GM12878 (cell line): ENCODE data around the gene SRPK2. TPM values are rescaled to one million over a fixed set of nuclear protein-coding genes. Genes with fewer than 3 reads are reported as not detected.

Experiments used
- ATAC-seq: fragments of 200-7000 bp; cut with Tn5 transposase; 3 replicates; pipeline ENCODE4 v1.9.1; 2020; ENCODE audit warnings: mild to moderate bottlenecking, moderate library complexity
- BruUV-seq: library from RNA; stranded (reverse); fragments of 400-500 nt; replicated peaks from 2 replicates; lab custom pipeline; 2021; lab: Mats Ljungman, UMichigan
- CTCF ChIA-PET: fragments of 300-600 bp; sonication (Branson Sonifier 250); formaldehyde crosslinking; extraction: SDS; loops from one replicate; lab custom pipeline; 2021; ENCODE audit warnings: inconsistent platforms; lab: Yijun Ruan, JAX
- POLR2A ChIA-PET: fragments of 350-600 bp; formaldehyde crosslinking; extraction: SDS; loops from one replicate; lab custom pipeline; 2021; ENCODE audit warnings: inconsistent platforms; lab: Charles Lee
- RAD21 ChIA-PET: fragments of 300-600 bp; sonication (Branson Sonifier 250); formaldehyde crosslinking; loops from one replicate; lab custom pipeline; 2023; ENCODE audit warnings: antibody characterized with exemption; ENCODE audit not compliant: unreplicated experiment; lab: Charles Lee
- SMC1A ChIA-PET: fragments of 300-600 bp; sonication (Branson Sonifier 250); formaldehyde crosslinking; loops from one replicate; lab custom pipeline; 2023; ENCODE audit not compliant: unreplicated experiment, uncharacterized antibody; lab: Charles Lee
- DNase-seq: peaks from one replicate; pipeline ENCODE4 v3.0.0-alpha.2; 2011; ENCODE audit warnings: low read depth, low spot score
- FAIRE-seq: peaks from 3 replicates; lab custom pipeline; 2011; peaks lifted over from hg19 to GRCh38; lab: Jason Lieb, UNC
- H2AFZ ChIP-seq: 2 replicates; pipeline ENCODE4 v1.6.0; 2011; ENCODE audit warnings: low read depth, low read length, control low read depth; ENCODE audit not compliant: control insufficient read depth
- H3K27ac ChIP-seq: 2 replicates; pipeline ENCODE4 v1.5.1; 2011; ENCODE audit warnings: control low read depth; ENCODE audit not compliant: control insufficient read depth, insufficient read depth
- H3K27me3 ChIP-seq, 2 experiments: replicated peaks in 1 of 2; 2 replicates each; pipeline versions ENCODE4 v1.6.0 to v1.6.1; 2011; ENCODE audit warnings: low read length in 1 of 2; ENCODE audit not compliant: control insufficient read depth in 2 of 2, insufficient read depth in 2 of 2
- H3K36me3 ChIP-seq, 2 experiments: 2 replicates each; pipeline ENCODE4 v1.5.1; 2011; ENCODE audit warnings: low read length in 1 of 2; ENCODE audit not compliant: control insufficient read depth in 2 of 2, insufficient read depth in 2 of 2
- H3K4me1 ChIP-seq: 2 replicates; pipeline ENCODE4 v1.6.1; 2011; ENCODE audit warnings: mild to moderate bottlenecking, low read length, moderate library complexity, mixed read lengths; ENCODE audit not compliant: control insufficient read depth, insufficient read depth
- H3K4me2 ChIP-seq: 2 replicates; pipeline ENCODE4 v1.6.0; 2011; ENCODE audit warnings: control low read depth; ENCODE audit not compliant: control insufficient read depth, insufficient read depth
- H3K4me3 ChIP-seq: fragments of 200-600 bp; sonication (generic); 2 replicates; pipeline ENCODE4 v1.5.1; 2016
- H3K79me2 ChIP-seq: 2 replicates; pipeline ENCODE4 v1.6.0; 2011; ENCODE audit warnings: low read length; ENCODE audit not compliant: control insufficient read depth, insufficient read depth
- H3K9ac ChIP-seq: 2 replicates; pipeline ENCODE4 v1.8.0; 2011; ENCODE audit warnings: low read length, control low read depth, mixed read lengths; ENCODE audit not compliant: control insufficient read depth, insufficient read depth
- H3K9me3 ChIP-seq: replicated peaks from 3 replicates; pipeline ENCODE4 v1.5.1; 2011; ENCODE audit warnings: mild to moderate bottlenecking, low read length; ENCODE audit not compliant: control insufficient read depth, insufficient read depth
- H4K20me1 ChIP-seq: 2 replicates; pipeline ENCODE4 v1.6.0; 2011; ENCODE audit not compliant: control insufficient read depth, insufficient read depth
- BHLHE40 ChIP-seq, 2 experiments: fragments of 450-650 bp in 1 of 2; IDR thresholded peaks; 2 replicates each; pipeline ENCODE4 v1.6.1; 2011 to 2017; ENCODE audit warnings: low read depth in 2 of 2, borderline replicate concordance in 1 of 2, improper control_type of control experiment in 1 of 2, low read length in 1 of 2, mild to moderate bottlenecking in 1 of 2
- CBFB ChIP-seq: IDR thresholded peaks from 2 replicates; pipeline ENCODE4 v1.6.1; 2016; ENCODE audit warnings: antibody characterized with exemption, low read depth
- CEBPZ ChIP-seq: fragments of 150-350 bp; IDR thresholded peaks from 2 replicates; pipeline ENCODE4 v1.6.1; 2016; ENCODE audit warnings: low read depth, low read length
- KLF5 ChIP-seq: fragments of 450-650 bp; IDR thresholded peaks from 2 replicates; pipeline ENCODE4 v1.6.1; 2014; ENCODE audit warnings: mild to moderate bottlenecking; ENCODE audit not compliant: partially characterized antibody
- PBX3 ChIP-seq: IDR thresholded peaks from 2 replicates; pipeline ENCODE4 v1.6.1; 2011; ENCODE audit warnings: mild to moderate bottlenecking, low read depth, low read length, moderate library complexity; ENCODE audit not compliant: insufficient replicate concordance
- SIN3A ChIP-seq: IDR thresholded peaks from 2 replicates; pipeline ENCODE4 v1.6.1; 2012; ENCODE audit warnings: low read depth, low read length, improper control_type of control experiment
- SRF ChIP-seq, 2 experiments: IDR thresholded peaks; 2 replicates each; pipeline ENCODE4 v1.6.1; 2011; ENCODE audit warnings: low read depth in 2 of 2, low read length in 2 of 2, mild to moderate bottlenecking in 1 of 2, moderate library complexity in 1 of 2
- TAF1 ChIP-seq: IDR thresholded peaks from 2 replicates; pipeline ENCODE4 v1.6.1; 2011; ENCODE audit warnings: mild to moderate bottlenecking, low read depth, low read length, borderline replicate concordance
- ZNF207 ChIP-seq: fragments of 450-650 bp; IDR thresholded peaks from 2 replicates; pipeline ENCODE4 v1.6.1; 2014; ENCODE audit warnings: antibody characterized with exemption, mild to moderate bottlenecking, borderline replicate concordance
- WGBS: methylation state at CpG from one replicate; pipeline ENCODE4 v1.1.6; 2016; ENCODE audit warnings: low lambda C conversion rate; ENCODE audit not compliant: insufficient replicate concordance, insufficient coverage; ENCODE audit errors: missing lambda C conversion rate; 5-methylcytosine and 5-hydroxymethylcytosine counted together
- in situ Hi-C: fragments of 300-500 bp; cut with MboI; formaldehyde crosslinking; loops from 9 replicates; pipeline ENCODE4 v1.14.3; 2018; ENCODE audit warnings: mixed read lengths
- intact Hi-C: fragments of 100-400 bp; cut with micrococcal nuclease; formaldehyde crosslinking; loops from one replicate; pipeline ENCODE4 v1.14.2; 2022; ENCODE audit not compliant: unreplicated experiment
- polyA plus RNA-seq, 11 experiments: library from polyadenylated mRNA; depleted of rRNA in 4 of 11; unstranded in 6 of 11; stranded (reverse) in 5 of 11; fragments of >200 nt; fragmentation: Nextera tagmentation in 4 of 11; fragmentation: Illumina TruSeq in 1 of 11; extraction: Ambion mirVana in 4 of 11; extraction: Trizol in 1 of 11; gene quantifications; 1 replicate in 1 of 11; 2 replicates in 10 of 11; pipeline versions ENCODE4 v1.2.1 to v1.2.3, GENCODE V29; 2011 to 2016; ENCODE audit warnings: inconsistent platforms in 2 of 11, missing spikeins in 2 of 11, low read depth in 1 of 11
- total RNA-seq, 4 experiments: library from RNA; depleted of rRNA in 3 of 4; stranded (reverse); fragments of >200 nt in 3 of 4; fragmentation: Illumina TruSeq in 1 of 4; extraction: Trizol in 1 of 4; gene quantifications; 2 replicates each; pipeline versions ENCODE4 v1.2.1 to v1.2.3, GENCODE V29; 2013 to 2021

Gene SRPK2
- total and polyA plus RNA-seq, 10 of the 15 experiments (the other 5 are each of a cell fraction or from before 2014, with no cell fraction given), result 13.2 to 32.8 (median 24.5) TPM

- in situ Hi-C loops, result no loop called here
- Histone ChIP-seq H2AFZ (no peak overlapping the region), H3K4me2 (no peak overlapping the region), H3K9ac (no peak overlapping the region), H3K36me3 (peaks cover 5 to 6% of the 10 kb centered on the region in 2 experiments; a peak in 3 of 4 replicates), H3K9me3 (no peaks in the 10 kb centered on the region), H3K27ac (no peak overlapping the region)
- no TSS peak for BruUV-seq
- ATAC-seq (no peak), DNase-seq (no peak)
- intact Hi-C loops, result no loop called here
- SMC1A ChIA-PET, result interaction anchor here (1.1 to 2.6 kb wide), 4 partner anchors 9 to 145 kb away, joined by 3 to 7 read pairs (median 5); no protein-coding TSS in a partner anchor
- TF ChIP-seq SRF (IDR thresholded peaks at IDR 0.05; ENCODE audit: low read depth in 2 of 2, low read length in 2 of 2) (no peak), CEBPZ (no peak), BHLHE40 (IDR thresholded peaks at IDR 0.05; ENCODE audit: borderline replicate concordance in 1 of 2, low read depth in 2 of 2, low read length in 1 of 2) (no peak), PBX3 (no peak), CBFB (no peak), ZNF207 (no peak), KLF5 (no peak), SIN3A (no peak), TAF1 (no peak)
- TF ChIP-seq, all 136 proteins: peak for 0
- Histone ChIP-seq H3K27me3 (no peaks in the 10 kb centered on the region), H3K4me3 (no peak overlapping the region), H3K4me1 (peaks cover 12% of the 10 kb centered on the region), H3K79me2 (no peaks in the 10 kb centered on the region), H4K20me1 (no peaks in the 10 kb centered on the region)
- ChIA-PET CTCF (interaction anchor here (1.6 kb wide), 1 partner anchor 8 kb away, joined by 7 read pairs; no protein-coding TSS in a partner anchor), RAD21 (interaction anchor here (1.8 kb wide), 1 partner anchor 145 kb away, joined by 6 read pairs; no protein-coding TSS in a partner anchor), POLR2A (interaction anchor here (0.9 to 1.5 kb wide), 2 partner anchors 9 to 136 kb away, joined by 3 read pairs; no protein-coding TSS in a partner anchor)
- FAIRE-seq, result no peak
- WGBS, result 100% methylated on average over 4 of the region's 4 CpGs
These were observed 262.2 kb downstream of the SRPK2 start for GRCh38 chr7:105126436-105126975.
